ENCODE results near the gene SLC38A3.

The SLC38A3 gene

DNA sequence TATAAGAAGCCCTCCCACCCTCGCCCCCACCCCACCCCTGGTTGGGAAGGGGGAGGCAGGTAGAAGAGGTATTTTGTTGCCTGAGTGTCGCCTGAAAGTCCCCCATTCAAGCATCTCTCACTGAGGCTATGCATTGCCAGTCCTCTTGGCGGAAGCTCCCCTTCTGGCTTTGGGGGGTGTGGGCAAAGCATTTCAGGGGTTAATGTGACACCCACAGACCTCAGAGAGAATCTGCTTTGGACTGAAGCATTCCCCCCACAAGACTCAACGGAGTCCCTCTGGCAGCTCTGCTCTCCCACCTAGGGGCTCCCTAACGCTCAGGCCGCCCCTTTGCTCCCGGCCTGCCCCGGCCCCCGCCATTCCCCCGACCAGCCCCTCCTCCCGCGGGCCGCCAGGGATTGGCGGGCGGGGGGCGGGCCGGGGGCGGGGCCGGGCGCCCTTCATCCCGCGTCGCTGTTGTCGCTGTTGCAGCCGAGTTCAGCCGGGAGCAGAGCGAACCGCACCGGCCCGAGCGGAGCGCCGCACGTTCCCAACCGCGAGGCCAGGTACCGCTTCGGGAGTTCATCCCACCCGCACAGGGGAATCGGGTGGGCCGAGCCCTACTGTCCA, at the start of gene SLC38A3:
SLC38A3 (plus strand) TSS at position 468 of the 609 bp plus-strand sequence. CDS start 8,929 bp downstream, outside the sequence.
- H3K27ac ChIP-seq (ENCODE audit: low read length), result no peak within 1 kb of the TSS
- peaks cover 35% of the 10 kb centered on the region for H3K27me3 ChIP-seq (ENCODE audit: control insufficient read depth, insufficient read depth, low read length)
- H3K36me3 ChIP-seq (ENCODE audit: control insufficient read depth, low read depth, low read length), result no peaks in the 10 kb centered on the region
- H3K9ac ChIP-seq (ENCODE audit: low read length), result peak within 1 kb of the TSS; percentile 3
- no peaks in the 10 kb centered on the region for H3K9me3 ChIP-seq (ENCODE audit: control insufficient read depth, low read depth, low read length)
- peak within 1 kb of the TSS; percentile 59 for H3K4me3 ChIP-seq (ENCODE audit: low read length)
- peaks cover 2% of the 10 kb centered on the region for H3K4me1 ChIP-seq (ENCODE audit: control insufficient read depth, low read depth, low read length)

GRCh38 chr3:50155491-50155878, 49.6 kb upstream of the SLC38A3 start:
- Histone ChIP-seq H3K36me3 (ENCODE audit: control insufficient read depth, low read depth, low read length) (peaks cover 4% of the 10 kb centered on the region), H3K4me1 (ENCODE audit: control insufficient read depth, low read depth, low read length) (peaks cover 20% of the 10 kb centered on the region), H3K9me3 (ENCODE audit: control insufficient read depth, low read depth, low read length) (no peaks in the 10 kb centered on the region), H3K9ac (ENCODE audit: low read length) (peak overlapping the region; percentile 6), H3K27me3 (ENCODE audit: control insufficient read depth, insufficient read depth, low read length) (peaks cover 31% of the 10 kb centered on the region), H3K27ac (ENCODE audit: low read length) (no peak overlapping the region), H3K4me3 (ENCODE audit: low read length) (peak overlapping the region; percentile 68)

DNA sequence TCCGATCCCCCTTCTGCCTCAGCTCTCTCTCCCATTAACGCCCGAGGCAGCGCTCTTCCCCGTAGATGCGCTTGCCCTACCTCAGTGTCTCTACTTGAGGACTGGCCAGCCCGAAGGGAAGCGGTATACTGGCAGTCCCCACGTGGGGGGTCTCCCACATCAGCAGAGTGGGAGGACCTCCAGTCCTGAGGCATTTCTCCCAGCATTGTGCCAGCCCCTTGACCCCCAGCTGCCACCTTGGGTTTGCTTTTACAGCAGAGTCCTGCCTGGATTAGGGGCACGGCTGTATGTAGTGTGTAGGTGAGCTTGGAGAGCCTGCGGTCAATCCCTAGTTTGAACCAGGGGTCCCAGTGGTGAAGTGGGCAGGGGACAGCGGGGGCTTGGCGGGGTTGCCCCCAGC, 49.2 kb upstream of the SLC38A3 start:
- Histone ChIP-seq H3K9ac (ENCODE audit: low read length) (peak overlapping the region; percentile 6), H3K4me3 (ENCODE audit: low read length) (peak overlapping the region; percentile 68), H3K9me3 (ENCODE audit: control insufficient read depth, low read depth, low read length) (no peaks in the 10 kb centered on the region), H3K27me3 (ENCODE audit: control insufficient read depth, insufficient read depth, low read length) (peaks cover 31% of the 10 kb centered on the region), H3K27ac (ENCODE audit: low read length) (no peak overlapping the region), H3K4me1 (ENCODE audit: control insufficient read depth, low read depth, low read length) (peaks cover 20% of the 10 kb centered on the region), H3K36me3 (ENCODE audit: control insufficient read depth, low read depth, low read length) (peaks cover 4% of the 10 kb centered on the region)

DNA sequence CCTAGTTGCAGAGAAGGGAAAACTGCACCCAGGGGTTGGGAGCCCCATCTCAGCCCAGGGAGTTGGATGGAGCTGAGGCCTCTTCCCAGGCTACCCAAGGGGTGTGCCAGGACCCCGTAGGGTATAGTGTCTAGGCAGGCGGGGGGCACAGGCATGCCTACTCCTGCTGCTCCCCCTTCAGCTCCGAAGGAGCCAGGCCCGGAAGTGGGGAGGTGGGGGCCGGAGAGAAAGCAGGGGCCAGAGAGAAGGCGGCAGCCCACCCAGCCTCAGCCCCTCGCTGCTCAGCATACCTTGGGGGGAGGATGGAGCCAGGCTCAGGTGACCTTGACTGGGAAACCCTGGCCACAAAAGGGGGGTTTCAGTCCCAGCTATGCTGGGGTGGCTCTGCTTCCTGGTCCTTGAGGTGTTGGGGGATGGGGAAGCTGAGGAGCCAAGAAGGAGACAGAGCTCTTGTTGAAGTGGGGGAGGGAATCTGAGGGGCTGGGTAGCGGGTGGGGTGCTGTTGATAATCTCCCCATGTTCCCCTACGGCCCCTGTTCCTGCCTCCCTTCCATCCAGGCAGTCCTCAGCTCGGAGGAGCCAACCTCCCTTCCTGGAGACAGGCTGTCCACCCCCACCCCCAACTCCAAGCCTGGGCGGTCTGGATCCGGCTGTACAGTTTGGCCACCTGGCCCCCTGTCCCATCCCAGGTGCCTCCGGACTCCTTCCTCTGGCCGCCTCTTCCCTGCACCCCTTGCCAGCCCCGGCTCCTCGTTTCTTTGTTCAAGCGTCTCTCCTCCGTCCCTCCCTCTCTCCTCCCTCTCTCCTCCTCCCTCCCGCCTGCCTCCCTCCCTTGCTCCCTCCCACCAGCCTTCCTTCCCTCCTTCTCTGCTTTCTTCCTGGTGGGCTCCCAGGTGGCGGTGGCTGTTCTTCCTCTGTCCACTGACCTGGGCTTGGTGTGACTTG, 48.2 kb upstream of the SLC38A3 start:
- H3K4me3 ChIP-seq (ENCODE audit: low read length), result peak overlapping the region; percentile 68
- H3K27ac ChIP-seq (ENCODE audit: low read length), result no peak overlapping the region
- H3K27me3 ChIP-seq (ENCODE audit: control insufficient read depth, insufficient read depth, low read length), result peaks cover 31% of the 10 kb centered on the region
- H3K9me3 ChIP-seq (ENCODE audit: control insufficient read depth, low read depth, low read length), result no peaks in the 10 kb centered on the region
- peaks cover 11% of the 10 kb centered on the region for H3K36me3 ChIP-seq (ENCODE audit: control insufficient read depth, low read depth, low read length)
- H3K4me1 ChIP-seq (ENCODE audit: control insufficient read depth, low read depth, low read length), result peaks cover 20% of the 10 kb centered on the region
- peak overlapping the region; percentile 65 for H3K9ac ChIP-seq (ENCODE audit: low read length)

DNA sequence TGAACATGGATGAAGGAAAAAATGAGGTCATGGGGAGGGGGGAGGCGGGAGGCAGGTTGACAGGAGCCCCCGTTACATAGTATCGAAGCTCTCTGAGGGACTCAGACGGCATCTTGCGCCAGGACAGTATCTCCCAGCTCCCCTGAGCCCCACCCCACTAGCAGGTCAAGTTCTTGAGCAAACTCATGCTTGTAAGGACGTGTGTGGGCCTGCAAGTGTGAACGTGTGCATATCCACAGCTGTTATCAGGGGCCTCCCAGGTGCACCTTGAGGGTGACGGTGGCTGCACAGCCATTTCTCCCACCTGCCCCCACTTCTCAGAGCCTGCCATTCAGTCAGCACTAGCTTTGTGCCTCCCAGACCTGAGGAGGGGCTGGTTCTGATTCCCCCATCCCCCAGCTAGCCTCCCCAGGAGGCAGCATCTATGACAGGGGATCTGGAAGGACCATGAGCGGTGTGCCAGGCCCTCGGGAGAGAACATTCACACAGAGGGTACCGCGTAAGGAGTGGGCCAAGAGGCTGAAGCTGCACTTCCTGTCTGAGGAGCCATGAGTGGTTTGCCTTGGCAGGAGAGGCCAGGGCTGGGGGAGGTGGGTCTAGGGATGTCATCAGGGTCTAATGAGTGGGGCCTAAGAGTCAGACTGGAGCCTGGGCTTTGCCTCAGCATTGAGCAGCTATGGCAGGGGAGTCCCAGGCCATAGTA, 47.1 kb upstream of the SLC38A3 start:
- peaks cover 11% of the 10 kb centered on the region for H3K36me3 ChIP-seq (ENCODE audit: control insufficient read depth, low read depth, low read length)
- H3K9me3 ChIP-seq (ENCODE audit: control insufficient read depth, low read depth, low read length), result no peaks in the 10 kb centered on the region
- H3K9ac ChIP-seq (ENCODE audit: low read length), result no peak overlapping the region
- peaks cover 20% of the 10 kb centered on the region for H3K4me1 ChIP-seq (ENCODE audit: control insufficient read depth, low read depth, low read length)
- H3K27me3 ChIP-seq (ENCODE audit: control insufficient read depth, insufficient read depth, low read length), result peaks cover 28% of the 10 kb centered on the region
- H3K27ac ChIP-seq (ENCODE audit: low read length), result no peak overlapping the region
- no peak overlapping the region for H3K4me3 ChIP-seq (ENCODE audit: low read length)

DNA sequence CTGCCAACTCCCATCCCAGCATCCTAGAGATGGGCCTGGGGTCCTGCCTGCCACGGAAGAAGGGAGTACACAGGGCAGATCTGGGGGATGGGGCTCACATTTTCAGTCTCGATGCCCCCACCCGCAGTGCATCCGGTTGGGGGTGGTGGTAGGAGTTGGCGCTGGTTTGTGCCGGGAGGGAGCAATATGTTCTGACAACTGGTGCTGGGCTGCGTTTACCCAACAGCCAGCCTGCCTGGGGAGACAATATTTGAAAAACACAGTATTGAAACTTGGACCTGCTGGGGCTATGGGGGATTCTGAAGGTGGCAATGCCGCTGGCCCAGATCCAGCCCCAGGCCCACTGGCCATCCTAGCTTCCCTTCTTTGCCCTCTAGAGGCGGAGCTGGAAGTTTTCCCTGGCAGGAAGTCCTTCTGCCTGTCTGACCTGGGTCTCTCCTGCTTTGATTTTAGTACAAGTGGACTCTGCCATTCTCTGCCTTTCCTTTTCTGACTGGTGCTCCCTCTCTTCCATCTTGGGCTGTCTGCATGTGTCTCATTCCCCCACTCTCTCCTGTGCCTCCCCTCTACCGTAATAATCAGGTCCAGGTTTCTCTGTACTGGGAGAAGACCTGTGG, 46.4 kb upstream of the SLC38A3 start:
- Histone ChIP-seq H3K4me3 (ENCODE audit: low read length) (no peak overlapping the region), H3K9me3 (ENCODE audit: control insufficient read depth, low read depth, low read length) (no peaks in the 10 kb centered on the region), H3K27ac (ENCODE audit: low read length) (no peak overlapping the region), H3K36me3 (ENCODE audit: control insufficient read depth, low read depth, low read length) (peaks cover 11% of the 10 kb centered on the region), H3K4me1 (ENCODE audit: control insufficient read depth, low read depth, low read length) (peaks cover 20% of the 10 kb centered on the region), H3K27me3 (ENCODE audit: control insufficient read depth, insufficient read depth, low read length) (peaks cover 22% of the 10 kb centered on the region), H3K9ac (ENCODE audit: low read length) (no peak overlapping the region)

DNA sequence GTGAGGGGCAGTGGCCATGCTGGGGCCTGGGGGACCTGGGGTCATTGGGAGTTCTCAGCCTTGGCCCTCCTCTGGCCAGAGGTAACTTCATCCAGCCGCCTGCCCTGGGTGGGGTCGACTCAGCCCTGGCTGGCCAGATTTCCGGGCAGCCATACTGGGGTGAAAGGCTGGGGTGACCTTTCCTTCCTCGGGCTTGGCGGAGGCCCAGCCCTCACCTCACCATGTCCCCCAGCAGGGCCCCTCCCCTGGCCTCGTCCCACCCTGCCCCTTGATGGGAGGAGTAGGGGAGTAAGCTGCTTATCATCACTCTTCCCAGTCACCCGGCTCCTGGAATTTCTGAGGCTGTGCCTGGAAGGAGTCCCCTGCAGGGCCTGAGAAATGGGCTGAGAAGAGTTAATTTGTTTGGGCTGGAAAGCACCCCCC, 44.5 kb upstream of the SLC38A3 start:
- Histone ChIP-seq H3K4me1 (ENCODE audit: control insufficient read depth, low read depth, low read length) (peaks cover 25% of the 10 kb centered on the region), H3K36me3 (ENCODE audit: control insufficient read depth, low read depth, low read length) (peaks cover 11% of the 10 kb centered on the region), H3K9ac (ENCODE audit: low read length) (no peak overlapping the region), H3K4me3 (ENCODE audit: low read length) (no peak overlapping the region), H3K27me3 (ENCODE audit: control insufficient read depth, insufficient read depth, low read length) (peaks cover 12% of the 10 kb centered on the region), H3K9me3 (ENCODE audit: control insufficient read depth, low read depth, low read length) (no peaks in the 10 kb centered on the region), H3K27ac (ENCODE audit: low read length) (no peak overlapping the region)

DNA sequence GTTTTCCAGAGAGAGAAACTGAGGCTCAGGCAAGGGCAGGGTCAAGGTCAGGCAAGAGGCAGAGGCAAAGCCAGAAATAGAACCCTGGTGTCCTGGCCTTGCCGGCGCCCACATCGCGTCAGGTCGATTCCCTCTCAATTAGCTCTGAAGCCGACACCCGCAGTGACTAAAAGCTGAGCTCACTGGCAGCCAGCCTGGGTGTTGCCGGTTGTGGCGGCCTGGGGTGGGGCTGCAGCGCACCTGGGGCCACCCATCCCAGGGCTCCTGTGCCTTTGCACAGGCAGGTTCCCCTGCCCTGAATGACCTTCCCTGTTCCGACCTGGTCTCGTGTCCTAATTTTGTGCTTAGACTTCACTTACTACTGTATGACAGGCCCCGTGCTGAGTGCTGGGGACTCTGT, 43.8 kb upstream of the SLC38A3 start:
- H3K4me3 ChIP-seq (ENCODE audit: low read length), result no peak overlapping the region
- peaks cover 4% of the 10 kb centered on the region for H3K27me3 ChIP-seq (ENCODE audit: control insufficient read depth, insufficient read depth, low read length)
- H3K27ac ChIP-seq (ENCODE audit: low read length), result no peak overlapping the region
- peaks cover 11% of the 10 kb centered on the region for H3K36me3 ChIP-seq (ENCODE audit: control insufficient read depth, low read depth, low read length)
- peaks cover 28% of the 10 kb centered on the region for H3K4me1 ChIP-seq (ENCODE audit: control insufficient read depth, low read depth, low read length)
- H3K9ac ChIP-seq (ENCODE audit: low read length), result no peak overlapping the region
- H3K9me3 ChIP-seq (ENCODE audit: control insufficient read depth, low read depth, low read length), result no peaks in the 10 kb centered on the region

DNA sequence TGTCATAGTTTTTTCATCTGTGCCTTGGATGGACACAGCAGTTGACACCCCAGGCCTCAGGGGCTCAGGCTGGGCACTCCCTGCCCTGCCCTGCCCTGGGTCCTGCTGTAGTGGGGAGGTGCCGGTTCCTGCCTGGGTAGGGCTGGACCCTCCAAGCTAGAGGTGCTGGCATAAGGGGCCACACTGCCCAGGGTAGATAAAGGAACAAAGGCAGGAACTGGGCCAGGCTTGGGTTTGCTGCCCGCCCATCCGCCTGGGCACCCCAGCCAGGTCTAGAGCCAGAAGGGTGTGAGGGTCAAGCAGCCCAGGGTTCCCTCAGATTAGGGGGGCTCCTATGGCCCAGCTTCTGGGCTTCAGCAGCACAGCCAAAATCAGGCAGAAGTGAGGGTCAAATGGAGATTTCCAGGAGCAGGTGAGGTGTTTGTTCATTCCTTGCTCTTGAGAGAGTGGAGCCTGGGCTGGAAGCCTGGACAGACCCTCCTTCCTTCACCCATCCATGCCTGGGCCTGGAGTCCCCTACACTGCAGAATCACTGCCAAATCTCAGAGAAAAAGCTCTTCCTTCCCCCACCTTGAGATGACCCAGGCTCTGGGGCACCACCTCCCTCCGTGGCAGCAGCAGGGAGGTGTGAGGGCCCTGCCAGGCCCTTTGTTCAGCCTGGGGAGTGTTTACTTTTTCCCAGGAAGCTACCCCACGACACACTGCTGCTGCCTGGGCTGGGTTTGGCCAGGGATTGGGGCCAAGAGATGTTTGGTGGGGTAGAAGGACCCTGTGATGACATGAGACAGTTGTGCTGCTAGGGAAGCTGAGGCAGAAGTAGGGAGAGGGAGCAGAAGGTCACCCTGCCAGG, 42.8 kb upstream of the SLC38A3 start:
- H3K27me3 ChIP-seq (ENCODE audit: control insufficient read depth, insufficient read depth, low read length), result no peaks in the 10 kb centered on the region
- H3K4me1 ChIP-seq (ENCODE audit: control insufficient read depth, low read depth, low read length), result peaks cover 26% of the 10 kb centered on the region
- no peak overlapping the region for H3K4me3 ChIP-seq (ENCODE audit: low read length)
- H3K36me3 ChIP-seq (ENCODE audit: control insufficient read depth, low read depth, low read length), result peaks cover 11% of the 10 kb centered on the region
- no peak overlapping the region for H3K9ac ChIP-seq (ENCODE audit: low read length)
- no peak overlapping the region for H3K27ac ChIP-seq (ENCODE audit: low read length)
- no peaks in the 10 kb centered on the region for H3K9me3 ChIP-seq (ENCODE audit: control insufficient read depth, low read depth, low read length)

- Histone ChIP-seq H3K4me3 (ENCODE audit: low read length) (no peak overlapping the region), H3K9me3 (ENCODE audit: control insufficient read depth, low read depth, low read length) (no peaks in the 10 kb centered on the region), H3K4me1 (ENCODE audit: control insufficient read depth, low read depth, low read length) (peaks cover 24% of the 10 kb centered on the region), H3K9ac (ENCODE audit: low read length) (no peak overlapping the region), H3K36me3 (ENCODE audit: control insufficient read depth, low read depth, low read length) (peaks cover 11% of the 10 kb centered on the region), H3K27me3 (ENCODE audit: control insufficient read depth, insufficient read depth, low read length) (no peaks in the 10 kb centered on the region), H3K27ac (ENCODE audit: low read length) (no peak overlapping the region)
These were observed 41.3 kb upstream of the SLC38A3 start for GRCh38 chr3:50163572-50164455.
